ENCODE measurements around the gene IGFALS. TPM values are rescaled to one million over a fixed set of nuclear protein-coding genes. Genes with fewer than 3 reads are reported as not detected.

Gene IGFALS
- total and polyA plus RNA-seq, 5 experiments from 2014 or later, result 1.7 to 2.1 TPM; not detected in 3

GRCh38 chr16:1772362-1772907, 21.1 kb downstream of the IGFALS start, which contains the start of gene EME2:
Gene EME2 (plus strand): TSS chr16:1772810. CDS start chr16:1773228, 418 bp downstream.
- peaks cover 0 to 8% (median 0%) of the 10 kb centered on the region in 3 donors for H3K36me3 Mint-ChIP-seq
- POLR2A ChIA-PET, result interaction anchor here (0.6 to 7.3 kb wide), 15 partner anchors 9 to 1290 kb away, joined by 3 to 118 read pairs (median 4); partner anchors contain the start of genes FAHD1, HAGH, IFT140 and JPT2
- peak within 1 kb of the TSS; percentile 90 to 99 (median 96) for H3K4me3 Mint-ChIP-seq
- H3K9me3 Mint-ChIP-seq, result no peaks in the 10 kb centered on the region
- peak within 1 kb of the TSS; percentile 88 to 97 (median 95) for H3K27ac Mint-ChIP-seq
- peaks cover 10 to 27% (median 19%) of the 10 kb centered on the region in 4 donors for H3K4me1 Mint-ChIP-seq
- H3K27me3 Mint-ChIP-seq, result no peaks in the 10 kb centered on the region
- DNase-seq (peak in 8 of 10 donors; percentile 18 to 56 (median 44)), ATAC-seq (peak; percentile 16 to 43)

- peak overlapping the region; percentile 88 to 97 (median 95) for H3K27ac Mint-ChIP-seq
- peak in 1 of 10 donors; percentile 29 for DNase-seq
- H3K27me3 Mint-ChIP-seq, result no peaks in the 10 kb centered on the region
- POLR2A ChIA-PET, result interaction anchor here (0.6 to 7.3 kb wide), 12 partner anchors 9 to 1291 kb away, joined by 3 to 118 read pairs (median 5); partner anchors contain the start of genes FAHD1, HAGH, IFT140 and JPT2
- peaks cover 10 to 27% (median 19%) of the 10 kb centered on the region in 4 donors for H3K4me1 Mint-ChIP-seq
- H3K36me3 Mint-ChIP-seq, result peaks cover 0 to 10% (median 0%) of the 10 kb centered on the region in 3 donors
- H3K4me3 Mint-ChIP-seq, result peak overlapping the region; percentile 90 to 99 (median 96)
- no peak for ATAC-seq
- no peaks in the 10 kb centered on the region for H3K9me3 Mint-ChIP-seq
These were observed 21.6 kb downstream of the IGFALS start for GRCh38 chr16:1771864-1772361.

- ATAC-seq (peak; percentile 51 to 59), DNase-seq (peak; percentile 41 to 81 (median 70))
- Mint-ChIP-seq H3K4me3 (peak within 1 kb of the TSS; percentile 90 to 99 (median 96)), H3K36me3 (peaks cover 0 to 10% (median 0%) of the 10 kb centered on the region in 3 donors), H3K27ac (peak within 1 kb of the TSS; percentile 88 to 97 (median 95)), H3K4me1 (peaks cover 10 to 27% (median 18%) of the 10 kb centered on the region in 4 donors), H3K27me3 (no peaks in the 10 kb centered on the region), H3K9me3 (no peaks in the 10 kb centered on the region)
- POLR2A ChIA-PET, result interaction anchor here (0.6 to 7.3 kb wide), 12 partner anchors 8 to 1291 kb away, joined by 3 to 118 read pairs (median 6); partner anchors contain the start of genes FAHD1, HAGH, IFT140 and JPT2
These were observed 22.2 kb downstream of the IGFALS start, which contains the start of gene NME3 for GRCh38 chr16:1771188-1771863. Gene NME3 (minus strand): TSS chr16:1771543. CDS start chr16:1771534, 9 bp downstream.

- ATAC-seq (peak; percentile 7 to 19), DNase-seq (peak in 8 of 10 donors; percentile 15 to 51 (median 40))
- POLR2A ChIA-PET, result interaction anchor here (0.6 to 7.3 kb wide), 7 partner anchors 9 to 173 kb away, joined by 3 to 118 read pairs (median 8); partner anchors contain the start of genes FAHD1, HAGH, JPT2 and MAPK8IP3
- H3K27me3 Mint-ChIP-seq, result no peaks in the 10 kb centered on the region
- H3K4me3 Mint-ChIP-seq, result peak overlapping the region; percentile 58 to 95 (median 78)
- no peaks in the 10 kb centered on the region for H3K9me3 Mint-ChIP-seq
- peaks cover 10 to 27% (median 18%) of the 10 kb centered on the region in 4 donors for H3K4me1 Mint-ChIP-seq
- H3K36me3 Mint-ChIP-seq, result peaks cover 0 to 10% (median 0%) of the 10 kb centered on the region in 3 donors
- H3K27ac Mint-ChIP-seq, result peak overlapping the region; percentile 24 to 90 (median 53)
These were observed 22.9 kb downstream of the IGFALS start for GRCh38 chr16:1770328-1771187.

DNA sequence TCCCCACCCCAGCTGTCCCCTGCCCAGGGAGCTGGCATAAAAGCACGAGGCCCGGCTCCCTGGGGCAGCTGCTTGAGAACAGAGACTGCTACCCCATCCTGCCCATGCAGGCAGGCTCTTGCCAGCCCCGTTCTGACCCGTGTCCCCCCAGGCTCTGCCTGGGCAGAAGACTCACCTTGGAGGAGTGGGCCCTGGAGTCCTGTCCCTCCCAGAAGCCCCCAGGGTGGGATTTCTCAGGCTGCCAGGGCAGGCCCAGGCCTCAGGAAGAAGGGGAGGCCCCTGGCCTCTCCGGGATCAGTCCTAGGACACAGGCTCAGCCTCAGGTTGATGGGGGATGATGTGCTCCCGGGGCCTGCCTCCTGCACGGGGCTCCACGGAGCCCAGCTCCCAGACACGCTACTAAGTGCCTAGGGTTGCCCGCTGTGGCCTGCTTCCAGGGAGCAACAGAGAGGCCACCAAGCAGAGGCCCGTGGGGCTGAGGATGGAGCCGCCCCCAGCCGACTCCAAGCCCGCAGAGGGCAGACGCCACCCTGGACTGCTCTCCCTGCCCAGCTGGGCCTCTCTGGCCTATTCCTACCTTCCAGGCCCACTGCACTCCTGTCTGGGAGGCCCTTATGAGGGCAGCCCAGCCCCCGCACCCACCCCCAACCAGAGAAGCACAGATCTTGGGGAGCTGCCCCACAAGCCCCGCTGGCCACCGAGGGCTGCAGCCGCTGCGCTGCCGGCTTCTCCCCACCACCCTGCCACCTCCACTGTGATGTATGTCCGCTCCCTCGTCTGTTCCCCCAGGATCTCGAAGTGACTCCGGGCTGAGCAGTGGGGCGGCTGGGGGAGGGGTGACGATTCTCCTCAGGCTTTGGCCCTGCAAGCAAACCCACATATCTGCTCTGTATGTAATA, 23.9 kb downstream of the IGFALS start:
- no peak for DNase-seq
- H3K27ac Mint-ChIP-seq, result peak overlapping the region; percentile 24 to 90 (median 52)
- H3K36me3 Mint-ChIP-seq, result peaks cover 0 to 10% (median 0%) of the 10 kb centered on the region in 3 donors
- peaks cover 10 to 23% (median 18%) of the 10 kb centered on the region in 4 donors for H3K4me1 Mint-ChIP-seq
- ATAC-seq, result no peak
- H3K9me3 Mint-ChIP-seq, result no peaks in the 10 kb centered on the region
- H3K4me3 Mint-ChIP-seq, result peak overlapping the region; percentile 43 to 95 (median 73)
- H3K27me3 Mint-ChIP-seq, result no peaks in the 10 kb centered on the region
- POLR2A ChIA-PET, result interaction anchor here (0.6 to 7.3 kb wide), 6 partner anchors 10 to 348 kb away, joined by 3 to 118 read pairs (median 6); partner anchors contain the start of genes MAPK8IP3, NUBP2 and SPSB3

DNA sequence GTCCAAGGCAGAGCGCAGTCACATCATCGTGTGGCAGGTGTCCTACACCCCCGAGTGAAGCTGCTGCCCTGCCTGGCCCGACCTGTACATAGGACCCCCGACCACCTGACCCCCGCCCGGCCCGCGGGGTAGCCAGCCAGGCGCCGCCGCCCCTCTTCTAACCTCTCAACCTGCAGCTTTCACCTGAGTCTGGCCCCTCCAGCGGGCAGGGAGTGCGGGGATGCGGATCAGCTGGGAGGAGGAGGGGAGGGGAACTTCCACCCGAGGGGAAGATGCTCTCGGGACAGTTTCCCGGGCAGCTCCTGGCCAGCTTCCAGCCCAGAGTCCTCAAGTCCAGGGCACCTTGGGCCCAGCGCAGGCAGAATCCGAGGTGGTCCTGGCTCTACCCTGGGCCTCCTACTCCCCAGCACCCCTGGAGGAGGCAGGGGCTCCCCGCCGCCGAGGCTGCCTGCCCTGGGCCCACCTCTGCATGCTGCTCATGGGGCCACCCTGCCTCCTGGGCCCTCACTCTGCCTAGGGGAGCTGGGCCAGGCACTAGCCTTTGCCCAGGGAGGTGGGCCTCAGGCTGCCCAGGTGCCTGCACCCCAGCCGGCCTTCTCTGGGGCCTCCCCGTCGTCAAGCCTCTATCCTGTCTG, 24.6 kb downstream of the IGFALS start:
- Mint-ChIP-seq H3K36me3 (peaks cover 0 to 10% (median 0%) of the 10 kb centered on the region in 3 donors), H3K27ac (peak overlapping the region in 3 of 10 donors; percentile 24 to 38 (median 34)), H3K4me1 (peaks cover 10 to 20% (median 14%) of the 10 kb centered on the region in 4 donors), H3K4me3 (peak overlapping the region in 4 of 10 donors; percentile 10 to 45 (median 23)), H3K9me3 (no peaks in the 10 kb centered on the region), H3K27me3 (no peaks in the 10 kb centered on the region)
- DNase-seq (no peak), ATAC-seq (no peak)
- POLR2A ChIA-PET, result interaction anchor here (0.7 to 7.3 kb wide), 4 partner anchors 15 to 347 kb away, joined by 3 to 118 read pairs (median 18); partner anchors contain the start of genes MAPK8IP3, NUBP2 and SPSB3

- Mint-ChIP-seq H3K27ac (no peak overlapping the region), H3K27me3 (no peaks in the 10 kb centered on the region), H3K4me1 (peaks cover 10 to 16% (median 12%) of the 10 kb centered on the region in 4 donors), H3K36me3 (peaks cover 0 to 10% (median 0%) of the 10 kb centered on the region in 3 donors), H3K4me3 (no peak overlapping the region), H3K9me3 (no peaks in the 10 kb centered on the region)
- DNase-seq (no peak), ATAC-seq (no peak)
- POLR2A ChIA-PET, result interaction anchor here (5.8 to 7.3 kb wide), 2 partner anchors 15 to 62 kb away, joined by 32 to 118 read pairs; partner anchors contain the start of genes MAPK8IP3, NUBP2 and SPSB3
These were observed 25.3 kb downstream of the IGFALS start for GRCh38 chr16:1768061-1768766.

- H3K27me3 Mint-ChIP-seq, result no peaks in the 10 kb centered on the region
- POLR2A ChIA-PET, result interaction anchor here (1.0 to 1.3 kb wide), 2 partner anchors 16 to 47 kb away, joined by 3 to 4 read pairs; partner anchors contain the start of genes NUBP2 and SPSB3
- H3K9me3 Mint-ChIP-seq, result no peaks in the 10 kb centered on the region
- peaks cover 0 to 13% (median 0%) of the 10 kb centered on the region in 3 donors for H3K36me3 Mint-ChIP-seq
- DNase-seq, result no peak
- H3K27ac Mint-ChIP-seq, result peak overlapping the region in 1 of 10 donors; percentile 67
- H3K4me3 Mint-ChIP-seq, result peak overlapping the region in 1 of 10 donors; percentile 37
- peaks cover 10 to 15% (median 11%) of the 10 kb centered on the region in 4 donors for H3K4me1 Mint-ChIP-seq
- ATAC-seq, result no peak
These were observed 26.1 kb downstream of the IGFALS start for GRCh38 chr16:1767116-1767994.

DNA sequence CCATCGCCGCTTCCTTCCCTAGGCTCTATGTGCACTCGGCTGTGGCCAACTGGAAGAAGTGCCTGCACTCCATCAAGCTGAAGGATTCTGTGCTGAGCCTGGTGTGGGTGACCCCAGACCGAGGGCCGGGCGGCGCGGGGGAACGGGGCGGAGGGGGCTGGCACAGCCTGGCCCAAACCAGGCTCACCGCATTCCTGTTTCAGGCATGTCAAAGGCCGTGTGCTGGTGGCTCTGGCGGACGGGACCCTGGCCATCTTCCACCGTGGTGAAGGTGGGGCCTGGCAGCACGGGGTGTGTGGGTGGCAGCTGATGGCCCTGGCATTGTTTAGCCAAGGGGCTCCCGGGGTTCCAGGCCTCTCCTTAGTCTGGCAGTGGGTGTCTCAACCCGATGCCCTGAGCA, 26.8 kb downstream of the IGFALS start:
- Mint-ChIP-seq H3K36me3 (peaks cover 0 to 16% (median 0%) of the 10 kb centered on the region in 3 donors), H3K4me3 (no peak overlapping the region), H3K9me3 (no peaks in the 10 kb centered on the region), H3K27me3 (no peaks in the 10 kb centered on the region), H3K4me1 (peaks cover 3 to 8% (median 5%) of the 10 kb centered on the region in 4 donors), H3K27ac (no peak overlapping the region)
- ATAC-seq, result no peak
- POLR2A ChIA-PET, result interaction anchor here (1.0 to 1.3 kb wide), 2 partner anchors 16 to 46 kb away, joined by 3 to 4 read pairs; partner anchors contain the start of genes NUBP2 and SPSB3
- no peak for DNase-seq
